Measurements from ENCODE around the gene PDS5A.

DNA sequence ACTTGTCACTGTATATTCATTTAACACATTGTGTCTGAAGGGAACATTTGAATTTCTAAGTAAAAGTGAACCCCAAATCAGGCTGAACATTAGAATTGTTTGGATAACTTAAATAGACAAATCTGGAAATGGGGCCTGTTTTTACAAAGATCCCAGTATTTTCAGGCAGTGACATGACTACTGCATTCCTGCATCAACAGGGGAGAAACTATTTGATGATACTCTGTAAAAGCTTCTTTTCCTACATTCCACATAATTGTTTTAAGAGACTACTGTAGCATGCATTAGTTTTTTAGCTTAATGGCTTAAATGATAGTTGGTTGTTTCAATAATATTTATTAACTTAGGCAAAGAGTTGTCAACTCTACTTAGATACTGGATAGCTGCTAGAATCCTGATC is 127.0 kb downstream of the PDS5A start:
- no peak for TF ChIP-seq POLR2AphosphoS5 (IDR thresholded peaks at IDR 0.05; ENCODE audit: low read depth, low read length)
- TF ChIP-seq, protein P1, sequence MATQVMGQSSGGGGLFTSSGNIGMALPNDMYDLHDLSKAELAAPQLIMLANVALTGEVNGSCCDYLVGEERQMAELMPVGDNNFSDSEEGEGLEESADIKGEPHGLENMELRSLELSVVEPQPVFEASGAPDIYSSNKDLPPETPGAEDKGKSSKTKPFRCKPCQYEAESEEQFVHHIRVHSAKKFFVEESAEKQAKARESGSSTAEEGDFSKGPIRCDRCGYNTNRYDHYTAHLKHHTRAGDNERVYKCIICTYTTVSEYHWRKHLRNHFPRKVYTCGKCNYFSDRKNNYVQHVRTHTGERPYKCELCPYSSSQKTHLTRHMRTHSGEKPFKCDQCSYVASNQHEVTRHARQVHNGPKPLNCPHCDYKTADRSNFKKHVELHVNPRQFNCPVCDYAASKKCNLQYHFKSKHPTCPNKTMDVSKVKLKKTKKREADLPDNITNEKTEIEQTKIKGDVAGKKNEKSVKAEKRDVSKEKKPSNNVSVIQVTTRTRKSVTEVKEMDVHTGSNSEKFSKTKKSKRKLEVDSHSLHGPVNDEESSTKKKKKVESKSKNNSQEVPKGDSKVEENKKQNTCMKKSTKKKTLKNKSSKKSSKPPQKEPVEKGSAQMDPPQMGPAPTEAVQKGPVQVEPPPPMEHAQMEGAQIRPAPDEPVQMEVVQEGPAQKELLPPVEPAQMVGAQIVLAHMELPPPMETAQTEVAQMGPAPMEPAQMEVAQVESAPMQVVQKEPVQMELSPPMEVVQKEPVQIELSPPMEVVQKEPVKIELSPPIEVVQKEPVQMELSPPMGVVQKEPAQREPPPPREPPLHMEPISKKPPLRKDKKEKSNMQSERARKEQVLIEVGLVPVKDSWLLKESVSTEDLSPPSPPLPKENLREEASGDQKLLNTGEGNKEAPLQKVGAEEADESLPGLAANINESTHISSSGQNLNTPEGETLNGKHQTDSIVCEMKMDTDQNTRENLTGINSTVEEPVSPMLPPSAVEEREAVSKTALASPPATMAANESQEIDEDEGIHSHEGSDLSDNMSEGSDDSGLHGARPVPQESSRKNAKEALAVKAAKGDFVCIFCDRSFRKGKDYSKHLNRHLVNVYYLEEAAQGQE (IDR thresholded peaks at IDR 0.05; ENCODE audit: insufficient read depth in 1 of 2, low read depth in 2 of 2, low read length in 2 of 2): no peak

All from PFSK-1 (cell line).